Occipital lobe (tissue), 2 donors: ENCODE results near the gene SLC9A9. TPM values are rescaled to one million over a fixed set of nuclear protein-coding genes. Genes with fewer than 3 reads are reported as not detected.
"Not testable (repeated sequence)": the region's sequence is repeated elsewhere in the genome, so short reads cannot be mapped to it uniquely, and the experiment has no call there.

Source experiments
- DNase-seq: peaks from one replicate; lab custom pipeline; 2025; lab: John Stamatoyannopoulos, UW
- total RNA-seq: library from RNA; depleted of rRNA; stranded (reverse); fragments of >200 nt; gene quantifications from one replicate; pipeline ENCODE4 v1.2.3, GENCODE V29; 2014

SLC9A9 gene
- total RNA-seq, 1 donor from 2014 or later = 7.3 TPM

GRCh38 chr3:143562789-143563188, 285.5 kb downstream of the SLC9A9 start:
- DNase-seq = no peak

GRCh38 chr3:143559296-143559695, 289.0 kb downstream of the SLC9A9 start:
- no peak for DNase-seq

GRCh38 chr3:143552851-143553250, 295.4 kb downstream of the SLC9A9 start:
- DNase-seq = no peak

GRCh38 chr3:143551761-143552160, 296.5 kb downstream of the SLC9A9 start:
- DNase-seq = no peak

- no peak for DNase-seq
These were observed 299.3 kb downstream of the SLC9A9 start for GRCh38 chr3:143548861-143549497.

GRCh38 chr3:143548393-143548792, 299.9 kb downstream of the SLC9A9 start:
- DNase-seq = no peak

- no peak for DNase-seq
These were observed 309.7 kb downstream of the SLC9A9 start for GRCh38 chr3:143538577-143538981.

- DNase-seq = no peak
These were observed 310.2 kb downstream of the SLC9A9 start for GRCh38 chr3:143538061-143538460.

GRCh38 chr3:143536817-143537535, 311.3 kb downstream of the SLC9A9 start:
- no peak for DNase-seq

- no peak for DNase-seq
These were observed 312.1 kb downstream of the SLC9A9 start for GRCh38 chr3:143535994-143536784.

GRCh38 chr3:143533391-143533790, 314.9 kb downstream of the SLC9A9 start:
- no peak for DNase-seq

- no peak for DNase-seq
These were observed 316.2 kb downstream of the SLC9A9 start for GRCh38 chr3:143532091-143532490.

- no peak for DNase-seq
These were observed 317.2 kb downstream of the SLC9A9 start for GRCh38 chr3:143531101-143531500.

- DNase-seq = no peak
These were observed 318.5 kb downstream of the SLC9A9 start for GRCh38 chr3:143529798-143530197.

- DNase-seq = no peak
These were observed 319.2 kb downstream of the SLC9A9 start for GRCh38 chr3:143529018-143529478.

GRCh38 chr3:143526011-143526545, 322.2 kb downstream of the SLC9A9 start:
- DNase-seq = no peak

- DNase-seq = no peak
These were observed 322.9 kb downstream of the SLC9A9 start for GRCh38 chr3:143525408-143525807.

GRCh38 chr3:143521803-143522202, 326.5 kb downstream of the SLC9A9 start:
- no peak for DNase-seq

- DNase-seq = not testable (repeated sequence)
These were observed 331.1 kb downstream of the SLC9A9 start for GRCh38 chr3:143517131-143517530.

- DNase-seq = no peak
These were observed 333.4 kb downstream of the SLC9A9 start for GRCh38 chr3:143514874-143515273.

- no peak for DNase-seq
These were observed 334.2 kb downstream of the SLC9A9 start for GRCh38 chr3:143514109-143514508.
